H9 (cell line): ENCODE data around the gene SOX15. TPM values are rescaled to one million over a fixed set of nuclear protein-coding genes. Genes with fewer than 3 reads are reported as not detected.

Experiments used
- DNase-seq: peaks from one replicate; pipeline ENCODE4 v3.0.0-alpha.2; 2017
- H2AFZ ChIP-seq: one replicate; pipeline ENCODE4 v1.6.1; 2013; ENCODE audit warnings: mild to moderate bottlenecking, low read length, control low read depth, moderate library complexity
- H2AK5ac ChIP-seq: 2 replicates; pipeline ENCODE4 v1.6.1; 2013; ENCODE audit warnings: low read length, control low read depth, mixed read lengths; ENCODE audit not compliant: insufficient read length
- H2BK120ac ChIP-seq: one replicate; pipeline ENCODE4 v1.6.1; 2013; ENCODE audit warnings: low read depth, mild to moderate bottlenecking, low read length, control low read depth, inconsistent platforms; ENCODE audit not compliant: poor library complexity, severe bottlenecking
- H2BK12ac ChIP-seq: 2 replicates; pipeline ENCODE4 v1.6.1; 2013; ENCODE audit warnings: low read length, control low read depth, mixed read lengths, low read depth; ENCODE audit not compliant: insufficient read length
- H2BK15ac ChIP-seq: 2 replicates; pipeline ENCODE4 v1.6.1; 2013; ENCODE audit warnings: low read depth, low read length, control low read depth
- H2BK20ac ChIP-seq: one replicate; pipeline ENCODE4 v1.6.1; 2013; ENCODE audit warnings: low read depth, mild to moderate bottlenecking, low read length, control low read depth, inconsistent platforms; ENCODE audit not compliant: poor library complexity, severe bottlenecking
- H2BK5ac ChIP-seq: 2 replicates; pipeline ENCODE4 v1.6.1; 2013; ENCODE audit warnings: low read length, control low read depth, mixed read lengths; ENCODE audit not compliant: insufficient read length
- H3K14ac ChIP-seq: 2 replicates; pipeline ENCODE4 v1.6.1; 2013; ENCODE audit warnings: low read length, control low read depth; ENCODE audit not compliant: insufficient read depth
- H3K18ac ChIP-seq: 2 replicates; pipeline ENCODE4 v1.6.1; 2013; ENCODE audit warnings: low read depth, mild to moderate bottlenecking, mixed read lengths, low read length, control low read depth; ENCODE audit not compliant: insufficient read length
- H3K23ac ChIP-seq: 2 replicates; pipeline ENCODE4 v1.6.1; 2013; ENCODE audit warnings: low read length, control low read depth, mixed read lengths, low read depth; ENCODE audit not compliant: insufficient read length
- H3K23me2 ChIP-seq: 2 replicates; pipeline ENCODE4 v1.6.1; 2013; ENCODE audit warnings: low read depth, mild to moderate bottlenecking, mixed read lengths, low read length, control low read depth; ENCODE audit not compliant: insufficient read length, poor library complexity, severe bottlenecking
- H3K27ac ChIP-seq: 2 replicates; pipeline ENCODE4 v1.5.1; 2013; ENCODE audit warnings: low read length, control low read depth, mixed read lengths, low read depth; ENCODE audit not compliant: insufficient read length
- H3K27me3 ChIP-seq: 2 replicates; pipeline ENCODE4 v1.6.1; 2013; ENCODE audit warnings: low read length, control low read depth, inconsistent platforms; ENCODE audit not compliant: insufficient read depth
- H3K4ac ChIP-seq: 2 replicates; pipeline ENCODE4 v1.6.1; 2013; ENCODE audit warnings: low read depth, mild to moderate bottlenecking, control low read depth, inconsistent platforms, low read length, moderate library complexity
- H3K4me1 ChIP-seq: 2 replicates; pipeline ENCODE4 v1.6.1; 2013; ENCODE audit warnings: low read length, control low read depth, inconsistent platforms; ENCODE audit not compliant: insufficient read depth
- H3K4me2 ChIP-seq: 2 replicates; pipeline ENCODE4 v1.6.1; 2013; ENCODE audit warnings: low read length, control low read depth, mixed read lengths; ENCODE audit not compliant: insufficient read length, insufficient read depth
- H3K56ac ChIP-seq: 2 replicates; pipeline ENCODE4 v1.6.1; 2013; ENCODE audit warnings: low read depth, mild to moderate bottlenecking, mixed read lengths, low read length, control low read depth; ENCODE audit not compliant: insufficient read length
- H3K79me1 ChIP-seq: 2 replicates; pipeline ENCODE4 v1.6.1; 2013; ENCODE audit warnings: low read depth, mild to moderate bottlenecking, moderate library complexity, low read length, control low read depth, inconsistent platforms; ENCODE audit not compliant: insufficient read depth, poor library complexity, severe bottlenecking
- H3K79me2 ChIP-seq: 2 replicates; pipeline ENCODE4 v1.6.1; 2013; ENCODE audit warnings: low read length, control low read depth, inconsistent platforms; ENCODE audit not compliant: insufficient read depth
- H3K9ac ChIP-seq: 2 replicates; pipeline ENCODE4 v1.6.1; 2013; ENCODE audit warnings: low read length, control low read depth, mixed read lengths; ENCODE audit not compliant: insufficient read length; ENCODE audit errors: extremely low read depth
- H3K9me3 ChIP-seq: one replicate; pipeline ENCODE4 v1.6.1; 2013; ENCODE audit warnings: low read depth, low read length, inconsistent platforms; ENCODE audit not compliant: control insufficient read depth
- H3T11ph ChIP-seq: one replicate; pipeline ENCODE4 v1.6.1; 2013; ENCODE audit warnings: mild to moderate bottlenecking, low read length, control low read depth, inconsistent platforms
- H4K20me1 ChIP-seq: one replicate; pipeline ENCODE4 v1.6.1; 2013; ENCODE audit not compliant: control insufficient read depth, insufficient read length, insufficient read depth
- H4K5ac ChIP-seq: 2 replicates; pipeline ENCODE4 v1.6.1; 2013; ENCODE audit warnings: low read depth, mild to moderate bottlenecking, mixed read lengths, low read length, control low read depth; ENCODE audit not compliant: insufficient read length
- H4K8ac ChIP-seq: replicated peaks from 2 replicates; pipeline ENCODE4 v1.6.1; 2013; ENCODE audit warnings: low read length, control low read depth, mixed read lengths, low read depth; ENCODE audit not compliant: insufficient read length
- H4K91ac ChIP-seq: 2 replicates; pipeline ENCODE4 v1.6.1; 2013; ENCODE audit warnings: low read depth, mild to moderate bottlenecking, moderate library complexity, mixed read lengths, low read length, control low read depth; ENCODE audit not compliant: insufficient read length
- H3K27ac Mint-ChIP-seq, 3 experiments: 2 replicates in 2 of 3; 3 replicates in 1 of 3; pipeline ENCODE4 v1.8.0; 2020 to 2021; ENCODE audit warnings: mixed read lengths in 3 of 3, mild to moderate bottlenecking in 1 of 3, moderate library complexity in 1 of 3
- H3K27me3 Mint-ChIP-seq: 2 replicates; pipeline ENCODE4 v1.8.0; 2021; ENCODE audit warnings: low read depth, mild to moderate bottlenecking, moderate library complexity, mixed read lengths
- H3K36me3 Mint-ChIP-seq, 3 experiments: 2 replicates in 2 of 3; 3 replicates in 1 of 3; pipeline ENCODE4 v1.8.0; 2020 to 2021; ENCODE audit warnings: low read depth in 3 of 3, mixed read lengths in 3 of 3; ENCODE audit not compliant: insufficient read depth in 1 of 3
- H3K4me1 Mint-ChIP-seq, 2 experiments: 2 replicates each; pipeline ENCODE4 v1.8.0; 2020; ENCODE audit warnings: mixed read lengths in 2 of 2
- H3K4me3 Mint-ChIP-seq, 2 experiments: 2 replicates in 1 of 2; 3 replicates in 1 of 2; pipeline ENCODE4 v1.8.0; 2020 to 2021; ENCODE audit warnings: mild to moderate bottlenecking in 2 of 2, mixed read lengths in 2 of 2, moderate library complexity in 1 of 2
- H3K9me3 Mint-ChIP-seq, 2 experiments: 2 replicates in 1 of 2; 3 replicates in 1 of 2; pipeline ENCODE4 v1.8.0; 2020; ENCODE audit warnings: mild to moderate bottlenecking in 2 of 2, mixed read lengths in 2 of 2, moderate library complexity in 1 of 2
- CTCF ChIP-seq: fragments of 200-600 bp; sonication (generic); conservative IDR thresholded peaks from 3 replicates; pipeline ENCODE4 v1.8.0; 2021; ENCODE audit warnings: antibody characterized with exemption, mild to moderate bottlenecking
- WGBS: extraction: QIAGEN DNeasy Blood & Tissue Kit; methylation state at CpG from one replicate; pipeline ENCODE4 v1.1.7; 2013; ENCODE audit warnings: missing lambda C conversion rate, low lambda C conversion rate, mixed read lengths; ENCODE audit not compliant: insufficient read length; ENCODE audit errors: extremely low coverage; 5-methylcytosine and 5-hydroxymethylcytosine counted together
- total RNA-seq: library from RNA; stranded (reverse); gene quantifications from 2 replicates; pipeline ENCODE4 v1.2.1, GENCODE V29; 2021

The SOX15 gene
- total RNA-seq, 1 experiment from 2014 or later, result 7.7 TPM

GRCh38 chr17:7588553-7589203 is 1.2 kb downstream of the SOX15 start:
- Histone ChIP-seq H2BK120ac (no peak overlapping the region), H4K20me1 (no peaks in the 10 kb centered on the region), H2BK15ac (no peak overlapping the region), H2AFZ (no peak overlapping the region), H4K91ac (no peak overlapping the region), H2BK5ac (no peak overlapping the region), H3K9me3 (no peaks in the 10 kb centered on the region), H3K56ac (no peak overlapping the region), H3K9ac (peak overlapping the region; percentile 42), H3K4ac (no peak overlapping the region), H3K18ac (peak overlapping the region; percentile 15), H4K5ac (no peak overlapping the region), H3K27ac (no peak overlapping the region), H2BK12ac (no peak overlapping the region), H3K4me1 (no peaks in the 10 kb centered on the region; the same call in 1 of the 2 replicates), H3K27me3 (no peaks in the 10 kb centered on the region), H3K23ac (no peak overlapping the region), H4K8ac (no peak overlapping the region), H3K14ac (peak overlapping the region; percentile 62), H3K23me2 (peaks cover 13% of the 10 kb centered on the region), H3K79me2 (no peaks in the 10 kb centered on the region), H2BK20ac (no peak overlapping the region), H3K79me1 (no peaks in the 10 kb centered on the region), H2AK5ac (no peak overlapping the region), H3T11ph (no peak overlapping the region), H3K4me2 (peak overlapping the region; percentile 91)
- peak overlapping the region in 1 of 2 experiments; percentile 30; a peak in 2 of 5 replicates for H3K4me3 Mint-ChIP-seq
- peak; percentile 56 for DNase-seq
- TF ChIP-seq CTCF, result no peak
- WGBS, result no CpG with 5 or more reads among the region's 30 CpGs
- peaks cover 21 to 56% (median 46%) of the 10 kb centered on the region in 3 experiments; a peak in 6 of 7 replicates for H3K36me3 Mint-ChIP-seq
- H3K27ac Mint-ChIP-seq, result peak overlapping the region in 1 of 3 experiments; percentile 44; a peak in 1 of 7 replicates
- no peaks in the 10 kb centered on the region for H3K27me3 Mint-ChIP-seq
- H3K4me1 Mint-ChIP-seq, result peaks cover 27 to 58% of the 10 kb centered on the region in 2 experiments
- H3K9me3 Mint-ChIP-seq, result no peaks in the 10 kb centered on the region
